H9 (cell line): Measurements from ENCODE around the gene RBM14. TPM values are rescaled to one million over a fixed set of nuclear protein-coding genes. Genes with fewer than 3 reads are reported as not detected.

Source experiments
- DNase-seq: peaks from one replicate; pipeline ENCODE4 v3.0.0-alpha.2; 2017
- H2AFZ ChIP-seq: one replicate; pipeline ENCODE4 v1.6.1; 2013; ENCODE audit warnings: mild to moderate bottlenecking, low read length, control low read depth, moderate library complexity
- H2AK5ac ChIP-seq: 2 replicates; pipeline ENCODE4 v1.6.1; 2013; ENCODE audit warnings: low read length, control low read depth, mixed read lengths; ENCODE audit not compliant: insufficient read length
- H2BK120ac ChIP-seq: one replicate; pipeline ENCODE4 v1.6.1; 2013; ENCODE audit warnings: low read depth, mild to moderate bottlenecking, low read length, control low read depth, inconsistent platforms; ENCODE audit not compliant: poor library complexity, severe bottlenecking
- H2BK12ac ChIP-seq: 2 replicates; pipeline ENCODE4 v1.6.1; 2013; ENCODE audit warnings: low read length, control low read depth, mixed read lengths, low read depth; ENCODE audit not compliant: insufficient read length
- H2BK15ac ChIP-seq: 2 replicates; pipeline ENCODE4 v1.6.1; 2013; ENCODE audit warnings: low read depth, low read length, control low read depth
- H2BK20ac ChIP-seq: one replicate; pipeline ENCODE4 v1.6.1; 2013; ENCODE audit warnings: low read depth, mild to moderate bottlenecking, low read length, control low read depth, inconsistent platforms; ENCODE audit not compliant: poor library complexity, severe bottlenecking
- H2BK5ac ChIP-seq: 2 replicates; pipeline ENCODE4 v1.6.1; 2013; ENCODE audit warnings: low read length, control low read depth, mixed read lengths; ENCODE audit not compliant: insufficient read length
- H3K14ac ChIP-seq: 2 replicates; pipeline ENCODE4 v1.6.1; 2013; ENCODE audit warnings: low read length, control low read depth; ENCODE audit not compliant: insufficient read depth
- H3K18ac ChIP-seq: 2 replicates; pipeline ENCODE4 v1.6.1; 2013; ENCODE audit warnings: low read depth, mild to moderate bottlenecking, mixed read lengths, low read length, control low read depth; ENCODE audit not compliant: insufficient read length
- H3K23ac ChIP-seq: 2 replicates; pipeline ENCODE4 v1.6.1; 2013; ENCODE audit warnings: low read length, control low read depth, mixed read lengths, low read depth; ENCODE audit not compliant: insufficient read length
- H3K23me2 ChIP-seq: 2 replicates; pipeline ENCODE4 v1.6.1; 2013; ENCODE audit warnings: low read depth, mild to moderate bottlenecking, mixed read lengths, low read length, control low read depth; ENCODE audit not compliant: insufficient read length, poor library complexity, severe bottlenecking
- H3K27ac ChIP-seq: 2 replicates; pipeline ENCODE4 v1.5.1; 2013; ENCODE audit warnings: low read length, control low read depth, mixed read lengths, low read depth; ENCODE audit not compliant: insufficient read length
- H3K27me3 ChIP-seq: 2 replicates; pipeline ENCODE4 v1.6.1; 2013; ENCODE audit warnings: low read length, control low read depth, inconsistent platforms; ENCODE audit not compliant: insufficient read depth
- H3K4ac ChIP-seq: 2 replicates; pipeline ENCODE4 v1.6.1; 2013; ENCODE audit warnings: low read depth, mild to moderate bottlenecking, control low read depth, inconsistent platforms, low read length, moderate library complexity
- H3K4me1 ChIP-seq: 2 replicates; pipeline ENCODE4 v1.6.1; 2013; ENCODE audit warnings: low read length, control low read depth, inconsistent platforms; ENCODE audit not compliant: insufficient read depth
- H3K4me2 ChIP-seq: 2 replicates; pipeline ENCODE4 v1.6.1; 2013; ENCODE audit warnings: low read length, control low read depth, mixed read lengths; ENCODE audit not compliant: insufficient read length, insufficient read depth
- H3K56ac ChIP-seq: 2 replicates; pipeline ENCODE4 v1.6.1; 2013; ENCODE audit warnings: low read depth, mild to moderate bottlenecking, mixed read lengths, low read length, control low read depth; ENCODE audit not compliant: insufficient read length
- H3K79me1 ChIP-seq: 2 replicates; pipeline ENCODE4 v1.6.1; 2013; ENCODE audit warnings: low read depth, mild to moderate bottlenecking, moderate library complexity, low read length, control low read depth, inconsistent platforms; ENCODE audit not compliant: insufficient read depth, poor library complexity, severe bottlenecking
- H3K79me2 ChIP-seq: 2 replicates; pipeline ENCODE4 v1.6.1; 2013; ENCODE audit warnings: low read length, control low read depth, inconsistent platforms; ENCODE audit not compliant: insufficient read depth
- H3K9ac ChIP-seq: 2 replicates; pipeline ENCODE4 v1.6.1; 2013; ENCODE audit warnings: low read length, control low read depth, mixed read lengths; ENCODE audit not compliant: insufficient read length; ENCODE audit errors: extremely low read depth
- H3K9me3 ChIP-seq: one replicate; pipeline ENCODE4 v1.6.1; 2013; ENCODE audit warnings: low read depth, low read length, inconsistent platforms; ENCODE audit not compliant: control insufficient read depth
- H3T11ph ChIP-seq: one replicate; pipeline ENCODE4 v1.6.1; 2013; ENCODE audit warnings: mild to moderate bottlenecking, low read length, control low read depth, inconsistent platforms
- H4K20me1 ChIP-seq: one replicate; pipeline ENCODE4 v1.6.1; 2013; ENCODE audit not compliant: control insufficient read depth, insufficient read length, insufficient read depth
- H4K5ac ChIP-seq: 2 replicates; pipeline ENCODE4 v1.6.1; 2013; ENCODE audit warnings: low read depth, mild to moderate bottlenecking, mixed read lengths, low read length, control low read depth; ENCODE audit not compliant: insufficient read length
- H4K8ac ChIP-seq: replicated peaks from 2 replicates; pipeline ENCODE4 v1.6.1; 2013; ENCODE audit warnings: low read length, control low read depth, mixed read lengths, low read depth; ENCODE audit not compliant: insufficient read length
- H4K91ac ChIP-seq: 2 replicates; pipeline ENCODE4 v1.6.1; 2013; ENCODE audit warnings: low read depth, mild to moderate bottlenecking, moderate library complexity, mixed read lengths, low read length, control low read depth; ENCODE audit not compliant: insufficient read length
- H3K27ac Mint-ChIP-seq, 3 experiments: 2 replicates in 2 of 3; 3 replicates in 1 of 3; pipeline ENCODE4 v1.8.0; 2020 to 2021; ENCODE audit warnings: mixed read lengths in 3 of 3, mild to moderate bottlenecking in 1 of 3, moderate library complexity in 1 of 3
- H3K27me3 Mint-ChIP-seq: 2 replicates; pipeline ENCODE4 v1.8.0; 2021; ENCODE audit warnings: low read depth, mild to moderate bottlenecking, moderate library complexity, mixed read lengths
- H3K36me3 Mint-ChIP-seq, 3 experiments: 2 replicates in 2 of 3; 3 replicates in 1 of 3; pipeline ENCODE4 v1.8.0; 2020 to 2021; ENCODE audit warnings: low read depth in 3 of 3, mixed read lengths in 3 of 3; ENCODE audit not compliant: insufficient read depth in 1 of 3
- H3K4me1 Mint-ChIP-seq, 2 experiments: 2 replicates each; pipeline ENCODE4 v1.8.0; 2020; ENCODE audit warnings: mixed read lengths in 2 of 2
- H3K4me3 Mint-ChIP-seq, 2 experiments: 2 replicates in 1 of 2; 3 replicates in 1 of 2; pipeline ENCODE4 v1.8.0; 2020 to 2021; ENCODE audit warnings: mild to moderate bottlenecking in 2 of 2, mixed read lengths in 2 of 2, moderate library complexity in 1 of 2
- H3K9me3 Mint-ChIP-seq, 2 experiments: 2 replicates in 1 of 2; 3 replicates in 1 of 2; pipeline ENCODE4 v1.8.0; 2020; ENCODE audit warnings: mild to moderate bottlenecking in 2 of 2, mixed read lengths in 2 of 2, moderate library complexity in 1 of 2
- CTCF ChIP-seq: fragments of 200-600 bp; sonication (generic); conservative IDR thresholded peaks from 3 replicates; pipeline ENCODE4 v1.8.0; 2021; ENCODE audit warnings: antibody characterized with exemption, mild to moderate bottlenecking
- WGBS: extraction: QIAGEN DNeasy Blood & Tissue Kit; methylation state at CpG from one replicate; pipeline ENCODE4 v1.1.7; 2013; ENCODE audit warnings: missing lambda C conversion rate, low lambda C conversion rate, mixed read lengths; ENCODE audit not compliant: insufficient read length; ENCODE audit errors: extremely low coverage; 5-methylcytosine and 5-hydroxymethylcytosine counted together
- total RNA-seq: library from RNA; stranded (reverse); gene quantifications from 2 replicates; pipeline ENCODE4 v1.2.1, GENCODE V29; 2021

The RBM14 gene
- total RNA-seq, 1 experiment from 2014 or later: 171 TPM

- Histone ChIP-seq H2BK15ac (no peak overlapping the region), H3K4me1 (no peaks in the 10 kb centered on the region), H3K79me1 (peaks cover 12% of the 10 kb centered on the region), H3T11ph (no peak overlapping the region), H3K4ac (no peak overlapping the region), H3K27me3 (no peaks in the 10 kb centered on the region), H2BK12ac (no peak overlapping the region), H2BK120ac (no peak overlapping the region), H3K14ac (no peak overlapping the region), H3K9ac (no peak overlapping the region), H3K56ac (no peak overlapping the region), H3K79me2 (peaks cover 49% of the 10 kb centered on the region; the same call in 1 of the 2 replicates), H3K18ac (no peak overlapping the region), H3K23me2 (no peaks in the 10 kb centered on the region), H4K5ac (no peak overlapping the region), H4K20me1 (peaks cover 2% of the 10 kb centered on the region), H4K8ac (no peak overlapping the region), H2AFZ (no peak overlapping the region), H3K4me2 (no peak overlapping the region), H3K27ac (no peak overlapping the region), H2BK5ac (no peak overlapping the region), H2BK20ac (no peak overlapping the region), H3K23ac (no peak overlapping the region), H4K91ac (no peak overlapping the region), H2AK5ac (no peak overlapping the region), H3K9me3 (no peaks in the 10 kb centered on the region)
- no peak for TF ChIP-seq CTCF
- no peaks in the 10 kb centered on the region for H3K27me3 Mint-ChIP-seq
- peaks cover 62 to 87% (median 83%) of the 10 kb centered on the region in 3 experiments for H3K36me3 Mint-ChIP-seq
- H3K4me3 Mint-ChIP-seq: no peak overlapping the region
- DNase-seq: no peak
- peaks cover 0 to 4% of the 10 kb centered on the region in 2 experiments; a peak in 2 of 4 replicates for H3K4me1 Mint-ChIP-seq
- WGBS: no CpG with 5 or more reads among the region's 7 CpGs
- H3K27ac Mint-ChIP-seq: peak overlapping the region in 2 of 3 experiments; percentile 5 to 71; a peak in 3 of 7 replicates
- no peaks in the 10 kb centered on the region; a peak in 1 of 5 replicates for H3K9me3 Mint-ChIP-seq
These were observed 11.7 kb downstream of the RBM14 start for GRCh38 chr11:66628061-66628603.
